H1 (cell line): ENCODE results near the gene ATF3. TPM values are rescaled to one million over a fixed set of nuclear protein-coding genes. Genes with fewer than 3 reads are reported as not detected.

ENCODE experiments used
- CTCF ChIA-PET: fragments of 300-600 bp; sonication (Branson Sonifier 250); formaldehyde crosslinking; loops from one replicate; lab custom pipeline; 2021; ENCODE audit not compliant: partially characterized antibody; lab: Charles Lee
- POLR2A ChIA-PET: fragments of 300-600 bp; sonication (Branson Sonifier 250); formaldehyde crosslinking; loops from one replicate; lab custom pipeline; 2021; ENCODE audit warnings: inconsistent platforms; ENCODE audit not compliant: partially characterized antibody; lab: Charles Lee
- DNase-seq, 2 experiments: peaks; one replicate each; pipeline versions ENCODE4 v3.0.0 to v3.0.0-alpha.2; 2010 to 2022; ENCODE audit warnings: low spot score in 2 of 2, low read depth in 1 of 2, mixed read lengths in 1 of 2
- FAIRE-seq: peaks from 2 replicates; lab custom pipeline; 2011; peaks lifted over from hg19 to GRCh38; lab: Jason Lieb, UNC
- H2AFZ ChIP-seq: 2 replicates; pipeline ENCODE4 v1.8.1; 2012; ENCODE audit warnings: low read length, inconsistent platforms
- H2AK5ac ChIP-seq: 2 replicates; pipeline ENCODE4 v1.6.1; 2013; ENCODE audit warnings: low read depth, low read length
- H2BK120ac ChIP-seq: replicated peaks from 2 replicates; pipeline ENCODE3; 2013; ENCODE audit warnings: low read depth, low read length, inconsistent platforms
- H2BK12ac ChIP-seq: 2 replicates; pipeline ENCODE4 v1.6.1; 2013; ENCODE audit warnings: low read depth, low read length
- H2BK15ac ChIP-seq: 2 replicates; pipeline ENCODE4 v1.6.1; 2013; ENCODE audit warnings: low read length
- H2BK20ac ChIP-seq: 2 replicates; pipeline ENCODE4 v1.6.1; 2013; ENCODE audit warnings: low read length
- H2BK5ac ChIP-seq: 2 replicates; pipeline ENCODE4 v1.6.1; 2013; ENCODE audit warnings: low read depth, low read length
- H3K14ac ChIP-seq: 2 replicates; pipeline ENCODE4 v1.6.1; 2013; ENCODE audit warnings: inconsistent platforms; ENCODE audit not compliant: insufficient read length
- H3K18ac ChIP-seq: 2 replicates; pipeline ENCODE4 v1.6.1; 2013; ENCODE audit warnings: low read length; ENCODE audit errors: extremely low read depth
- H3K23ac ChIP-seq: 2 replicates; pipeline ENCODE4 v1.6.1; 2013; ENCODE audit warnings: inconsistent platforms; ENCODE audit not compliant: insufficient read length
- H3K23me2 ChIP-seq: 2 replicates; pipeline ENCODE4 v1.6.1; 2013; ENCODE audit warnings: low read depth, low read length
- H3K27ac ChIP-seq: 2 replicates; pipeline ENCODE4 v1.6.1; 2011; ENCODE audit warnings: low read depth, low read length, inconsistent platforms
- H3K27me3 ChIP-seq, 4 experiments: replicated peaks in 1 of 4; 1 replicate in 1 of 4; 2 replicates in 3 of 4; pipeline versions ENCODE4 v1.6.1 to v1.8.1; 2011 to 2013; ENCODE audit warnings: low read length in 3 of 4, mild to moderate bottlenecking in 3 of 4, inconsistent platforms in 2 of 4, mixed read lengths in 2 of 4, moderate library complexity in 1 of 4; ENCODE audit not compliant: control insufficient read depth in 3 of 4, insufficient read depth in 3 of 4; ENCODE audit errors: extremely low read depth in 1 of 4
- H3K36me3 ChIP-seq, 4 experiments: 2 replicates each; pipeline versions ENCODE4 v1.6.1 to v1.8.1; 2011 to 2013; ENCODE audit warnings: mild to moderate bottlenecking in 4 of 4, low read length in 3 of 4, moderate library complexity in 2 of 4, control low read depth in 1 of 4, inconsistent platforms in 1 of 4; ENCODE audit not compliant: insufficient read depth in 4 of 4, control insufficient read depth in 2 of 4
- H3K4ac ChIP-seq: replicated peaks from 2 replicates; pipeline ENCODE3; 2013; ENCODE audit warnings: low read length, low read depth, mixed read lengths, inconsistent platforms; ENCODE audit not compliant: insufficient read length
- H3K4me1 ChIP-seq, 4 experiments: replicated peaks in 1 of 4; 1 replicate in 1 of 4; 2 replicates in 3 of 4; pipeline versions ENCODE4 v1.6.1 to v1.8.1; 2011 to 2013; ENCODE audit warnings: low read length in 3 of 4, inconsistent platforms in 2 of 4, mixed read lengths in 1 of 4; ENCODE audit not compliant: insufficient read depth in 4 of 4, control insufficient read depth in 3 of 4
- H3K4me2 ChIP-seq, 2 experiments: 2 replicates each; pipeline versions ENCODE4 v1.6.1 to v1.8.1; 2011 to 2013; ENCODE audit warnings: low read depth in 2 of 2, low read length in 2 of 2, control low read depth in 1 of 2, inconsistent platforms in 1 of 2, mild to moderate bottlenecking in 1 of 2; ENCODE audit not compliant: insufficient read depth in 1 of 2
- H3K4me3 ChIP-seq, 4 experiments: fragments of 200-600, 300-600 bp in 1 of 4; sonication (generic), shearing (Covaris generic), sonication (Bioruptor Twin) in 1 of 4; 2 replicates each; pipeline versions ENCODE4 v1.5.1 to v1.8.1; 2011 to 2016; ENCODE audit warnings: low read length in 4 of 4, low read depth in 3 of 4, control low read depth in 2 of 4, inconsistent platforms in 2 of 4, mild to moderate bottlenecking in 2 of 4, mixed read lengths in 1 of 4, moderate library complexity in 1 of 4; ENCODE audit not compliant: insufficient read depth in 2 of 4; ENCODE audit errors: extremely low read depth in 1 of 4
- H3K56ac ChIP-seq: replicated peaks from 2 replicates; pipeline ENCODE3; 2013; ENCODE audit warnings: low read depth, mild to moderate bottlenecking, mixed read lengths, low read length, inconsistent platforms; ENCODE audit not compliant: insufficient read length
- H3K79me1 ChIP-seq: 2 replicates; pipeline ENCODE4 v1.6.1; 2013; ENCODE audit warnings: low read depth, low read length, control low read depth
- H3K79me2 ChIP-seq, 2 experiments: 2 replicates each; pipeline versions ENCODE4 v1.6.1 to v1.8.1; 2012 to 2013; ENCODE audit warnings: low read length in 2 of 2, mild to moderate bottlenecking in 2 of 2, inconsistent platforms in 1 of 2; ENCODE audit not compliant: insufficient read depth in 2 of 2, control insufficient read depth in 1 of 2
- H3K9ac ChIP-seq, 4 experiments: replicated peaks in 1 of 4; 1 replicate in 1 of 4; 2 replicates in 3 of 4; pipeline versions ENCODE4 v1.6.1 to v1.8.1; 2011 to 2013; ENCODE audit warnings: low read depth in 3 of 4, low read length in 3 of 4, control low read depth in 2 of 4, mild to moderate bottlenecking in 2 of 4, moderate library complexity in 2 of 4, inconsistent platforms in 1 of 4; ENCODE audit errors: extremely low read depth in 1 of 4
- H3K9me3 ChIP-seq, 2 experiments: 2 replicates each; pipeline versions ENCODE4 v1.6.1 to v1.8.1; 2012 to 2013; ENCODE audit warnings: mild to moderate bottlenecking in 2 of 2, moderate library complexity in 2 of 2, control low read depth in 1 of 2, inconsistent platforms in 1 of 2, low read depth in 1 of 2, low read length in 1 of 2, mixed read lengths in 1 of 2; ENCODE audit not compliant: insufficient read depth in 2 of 2
- H4K20me1 ChIP-seq, 2 experiments: replicated peaks in 1 of 2; 2 replicates each; pipeline versions ENCODE3 to v1.8.1; 2011 to 2013; ENCODE audit warnings: inconsistent platforms in 2 of 2, low read length in 2 of 2, mild to moderate bottlenecking in 1 of 2; ENCODE audit not compliant: insufficient read depth in 2 of 2, control insufficient read depth in 1 of 2
- H4K5ac ChIP-seq: 2 replicates; pipeline ENCODE4 v1.6.1; 2013; ENCODE audit warnings: low read length, low read depth, mixed read lengths, inconsistent platforms; ENCODE audit not compliant: insufficient read length
- H4K8ac ChIP-seq: 2 replicates; pipeline ENCODE4 v1.8.0; 2013; ENCODE audit warnings: mild to moderate bottlenecking, moderate library complexity, low read length, inconsistent platforms; ENCODE audit not compliant: insufficient read depth; ENCODE audit errors: extremely low read depth
- H4K91ac ChIP-seq: replicated peaks from 2 replicates; pipeline ENCODE3; 2013; ENCODE audit warnings: low read length, mixed read lengths, inconsistent platforms; ENCODE audit not compliant: insufficient read length
- ASH2L ChIP-seq: fragments of 200-600, 300-600 bp; sonication (generic); IDR thresholded peaks from one replicate; pipeline ENCODE4 v1.7.1; 2017; ENCODE audit warnings: low read length
- BCL11A ChIP-seq, 2 experiments: IDR thresholded peaks; one replicate each; pipeline ENCODE4 v1.6.1; 2011; ENCODE audit warnings: low read depth in 2 of 2, low read length in 2 of 2, mild to moderate bottlenecking in 2 of 2
- CBX5 ChIP-seq: fragments of 300-800, 300-1000 bp; sonication (generic); IDR thresholded peaks from 2 replicates; pipeline ENCODE4 v1.7.1; 2016; ENCODE audit warnings: antibody characterized with exemption, low read length, low read depth
- EZH2 ChIP-seq: fragments of 200-600 bp; sonication (generic); IDR thresholded peaks from 2 replicates; pipeline ENCODE4 v1.7.1; 2012; ENCODE audit warnings: low read depth, mild to moderate bottlenecking, moderate library complexity, low read length, inconsistent platforms; ENCODE audit not compliant: severe bottlenecking
- HDAC2 ChIP-seq, 2 experiments: fragments of 300-600 bp in 1 of 2; sonication (generic) in 1 of 2; IDR thresholded peaks; 2 replicates each; pipeline ENCODE4 v1.6.1; 2011 to 2012; ENCODE audit warnings: low read depth in 2 of 2, low read length in 2 of 2, mild to moderate bottlenecking in 2 of 2, moderate library complexity in 2 of 2, borderline replicate concordance in 1 of 2, inconsistent platforms in 1 of 2
- MAFK ChIP-seq: IDR thresholded peaks from 2 replicates; pipeline ENCODE4 v1.6.1; 2012; ENCODE audit warnings: low read depth, mild to moderate bottlenecking, improper control_type of control experiment, low read length
- POLR2AphosphoS5 ChIP-seq: IDR thresholded peaks from 2 replicates; pipeline ENCODE4 v1.6.1; 2011; ENCODE audit warnings: low read depth, low read length
- POU5F1 ChIP-seq: IDR thresholded peaks from 2 replicates; pipeline ENCODE4 v1.6.1; 2011; ENCODE audit warnings: low read depth, mild to moderate bottlenecking, low read length, moderate library complexity
- SIN3A ChIP-seq, 2 experiments: IDR thresholded peaks in 1 of 2; conservative IDR thresholded peaks in 1 of 2; 2 replicates each; pipeline ENCODE4 v1.6.1; 2011 to 2012; ENCODE audit warnings: low read length in 2 of 2, improper control_type of control experiment in 1 of 2, low read depth in 1 of 2, mild to moderate bottlenecking in 1 of 2
- SIX5 ChIP-seq: IDR thresholded peaks from 2 replicates; pipeline ENCODE4 v1.6.1; 2011; ENCODE audit warnings: mild to moderate bottlenecking, low read depth, low read length
- SP1 ChIP-seq: IDR thresholded peaks from 2 replicates; pipeline ENCODE4 v1.6.1; 2011; ENCODE audit warnings: low read depth, low read length
- SRF ChIP-seq: IDR thresholded peaks from 2 replicates; pipeline ENCODE4 v1.6.1; 2011; ENCODE audit warnings: mild to moderate bottlenecking, low read depth, low read length, moderate library complexity
- TAF1 ChIP-seq: IDR thresholded peaks from 2 replicates; pipeline ENCODE4 v1.6.1; 2011; ENCODE audit warnings: mild to moderate bottlenecking, low read depth, low read length
- TBP ChIP-seq: IDR thresholded peaks from 2 replicates; pipeline ENCODE4 v1.6.1; 2011; ENCODE audit warnings: low read depth, low read length, improper control_type of control experiment
- WGBS, 2 experiments: shearing (Covaris generic) in 1 of 2; methylation state at CpG; one replicate each; pipeline versions ENCODE4 v1.1.6 to v1.1.7; 2013 to 2015; ENCODE audit warnings: low lambda C conversion rate in 2 of 2, mixed read lengths in 2 of 2, inconsistent platforms in 1 of 2, low coverage in 1 of 2, missing lambda C conversion rate in 1 of 2; ENCODE audit not compliant: insufficient replicate concordance in 2 of 2, insufficient coverage in 1 of 2, insufficient read length in 1 of 2; ENCODE audit errors: extremely low coverage in 1 of 2, missing lambda C conversion rate in 1 of 2; 5-methylcytosine and 5-hydroxymethylcytosine counted together
- polyA plus RNA-seq, 7 experiments: library from polyadenylated mRNA; depleted of rRNA in 3 of 7; stranded (reverse) in 5 of 7; unstranded in 2 of 7; fragments of >200 nt in 5 of 7; fragments of 200-250 nt in 2 of 7; gene quantifications; 1 replicate in 5 of 7; 2 replicates in 1 of 7; 4 replicates in 1 of 7; pipeline versions ENCODE4 v1.2.1 to v1.2.3, GENCODE V29; 2011 to 2013; ENCODE audit warnings: missing spikeins in 2 of 7, mixed read lengths in 2 of 7
- total RNA-seq: library from RNA; stranded (reverse); fragmentation: NEBNext Ultra II Directional; extraction: Animal tissue kit (Norgen Biotek cat#: 25700); gene quantifications from 2 replicates; pipeline ENCODE4 v1.2.1, GENCODE V29; 2021

ATF3 gene
- total and polyA plus RNA-seq, 2 of the 8 experiments (the other 6 are each of a cell fraction or from before 2014, with no cell fraction given), result 12.2 to 27.7 TPM

GRCh38 chr1:212656730-212657129 is 48.2 kb downstream of the ATF3 start:
- Histone ChIP-seq H4K91ac (no peak overlapping the region), H4K5ac (no peak overlapping the region), H3K56ac (no peak overlapping the region), H3K4me1 (peaks cover 0 to 7% (median under 1%) of the 10 kb centered on the region in 4 experiments; a peak in 2 of 7 replicates), H3K18ac (no peak overlapping the region), H3K14ac (no peak overlapping the region), H2AK5ac (no peak overlapping the region), H3K79me2 (no peaks in the 10 kb centered on the region), H3K4me2 (no peak overlapping the region), H2AFZ (no peak overlapping the region), H4K8ac (no peak overlapping the region), H3K27ac (no peak overlapping the region), H2BK120ac (no peak overlapping the region), H3K36me3 (no peaks in the 10 kb centered on the region), H3K4me3 (no peak overlapping the region), H2BK12ac (no peak overlapping the region), H3K4ac (no peak overlapping the region), H3K23ac (no peak overlapping the region), H3K9ac (no peak overlapping the region), H3K9me3 (peaks cover 3% of the 10 kb centered on the region in 2 experiments; a peak in 2 of 4 replicates), H3K79me1 (no peaks in the 10 kb centered on the region), H2BK15ac (no peak overlapping the region), H4K20me1 (no peaks in the 10 kb centered on the region), H2BK20ac (no peak overlapping the region), H3K23me2 (peaks cover 3% of the 10 kb centered on the region; the same call in 1 of the 2 replicates), H2BK5ac (no peak overlapping the region), H3K27me3 (no peaks in the 10 kb centered on the region)
- TF ChIP-seq TBP, result no peak
- no peak for TF ChIP-seq BCL11A (IDR thresholded peaks at IDR 0.05; ENCODE audit: low read depth in 2 of 2, low read length in 2 of 2)
- TF ChIP-seq POLR2AphosphoS5, result no peak
- TF ChIP-seq SP1, result no peak
- TF ChIP-seq TAF1, result no peak
- no peak for TF ChIP-seq ASH2L
- no peak for TF ChIP-seq SRF
- no peak for TF ChIP-seq SIX5
- TF ChIP-seq CBX5, result no peak
- TF ChIP-seq HDAC2 (IDR thresholded peaks at IDR 0.05; ENCODE audit: borderline replicate concordance in 1 of 2, low read depth in 2 of 2, low read length in 2 of 2), result no peak
- no peak for TF ChIP-seq POU5F1
- TF ChIP-seq MAFK, result no peak
- no peak for TF ChIP-seq EZH2
- TF ChIP-seq SIN3A (conservative IDR thresholded peaks at IDR 0.05 in 1 of 2, IDR thresholded peaks at IDR 0.05 in 1 of 2; ENCODE audit: low read depth in 1 of 2, low read length in 2 of 2), result no peak
- WGBS, 2 experiments, result 87% methylated on average over 5 of the region's 5 CpGs; no CpG with 5 or more reads in 1 of the 2 experiments
- POLR2A ChIA-PET, result interaction anchor here (1.0 to 1.1 kb wide), 2 partner anchors 42 to 48 kb away, joined by 3 read pairs; no protein-coding TSS in a partner anchor
- CTCF ChIA-PET, result interaction anchor here (1.0 kb wide), 1 partner anchor 26 kb away, joined by 5 read pairs; no protein-coding TSS in a partner anchor
- DNase-seq, result no peak
- FAIRE-seq, result no peak
